Measurements from ENCODE around the gene NAPSA. TPM values are rescaled to one million over a fixed set of nuclear protein-coding genes. Genes with fewer than 3 reads are reported as not detected.
A peak's percentile ranks its signal among the peaks of the same experiment; 100 is the strongest.

NAPSA gene
- total and polyA plus RNA-seq, 9 of the 15 experiments (the other 6 are each of a cell fraction or from before 2014, with no cell fraction given) = 0.25 to 1.9 (median 0.69) TPM

- peak; percentile 16; the same call in 1 of the 2 replicates for TF ChIP-seq ZNF263 (CRISPR knock-in tag; IDR thresholded peaks at IDR 0.05; ENCODE audit: borderline replicate concordance)
- TF ChIP-seq ZC3H4 (CRISPR knock-in tag; IDR thresholded peaks at IDR 0.05; ENCODE audit: borderline replicate concordance) = 0 out of 2 replicates have a peak, but pooled peaks have one; percentile 72
- 0 out of 2 replicates have a peak, but pooled peaks have one; percentile 13 for TF ChIP-seq SMARCA5 (IDR thresholded peaks at IDR 0.05)
- TF ChIP-seq, protein P1, sequence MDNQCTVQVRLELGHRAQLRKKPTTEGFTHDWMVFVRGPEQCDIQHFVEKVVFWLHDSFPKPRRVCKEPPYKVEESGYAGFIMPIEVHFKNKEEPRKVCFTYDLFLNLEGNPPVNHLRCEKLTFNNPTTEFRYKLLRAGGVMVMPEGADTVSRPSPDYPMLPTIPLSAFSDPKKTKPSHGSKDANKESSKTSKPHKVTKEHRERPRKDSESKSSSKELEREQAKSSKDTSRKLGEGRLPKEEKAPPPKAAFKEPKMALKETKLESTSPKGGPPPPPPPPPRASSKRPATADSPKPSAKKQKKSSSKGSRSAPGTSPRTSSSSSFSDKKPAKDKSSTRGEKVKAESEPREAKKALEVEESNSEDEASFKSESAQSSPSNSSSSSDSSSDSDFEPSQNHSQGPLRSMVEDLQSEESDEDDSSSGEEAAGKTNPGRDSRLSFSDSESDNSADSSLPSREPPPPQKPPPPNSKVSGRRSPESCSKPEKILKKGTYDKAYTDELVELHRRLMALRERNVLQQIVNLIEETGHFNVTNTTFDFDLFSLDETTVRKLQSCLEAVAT (IDR thresholded peaks at IDR 0.05) = peak; percentile 30 to 51; a peak in 2 of 4 replicates
- TF ChIP-seq NR4A1 (CRISPR knock-in tag; IDR thresholded peaks at IDR 0.05) = peak; percentile 86
- peak; percentile 42; the same call in 1 of the 2 replicates for TF ChIP-seq NR4A1 (tag; IDR thresholded peaks at IDR 0.05)
- no peak for TF ChIP-seq MXI1 (IDR thresholded peaks at IDR 0.05; ENCODE audit: low read depth, low read length)
- TF ChIP-seq, protein P2, sequence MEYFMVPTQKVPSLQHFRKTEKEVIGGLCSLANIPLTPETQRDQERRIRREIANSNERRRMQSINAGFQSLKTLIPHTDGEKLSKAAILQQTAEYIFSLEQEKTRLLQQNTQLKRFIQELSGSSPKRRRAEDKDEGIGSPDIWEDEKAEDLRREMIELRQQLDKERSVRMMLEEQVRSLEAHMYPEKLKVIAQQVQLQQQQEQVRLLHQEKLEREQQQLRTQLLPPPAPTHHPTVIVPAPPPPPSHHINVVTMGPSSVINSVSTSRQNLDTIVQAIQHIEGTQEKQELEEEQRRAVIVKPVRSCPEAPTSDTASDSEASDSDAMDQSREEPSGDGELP (CRISPR knock-in tag; IDR thresholded peaks at IDR 0.05; ENCODE audit: borderline replicate concordance) = peak; percentile 64; the same call in 1 of the 2 replicates
- TF ChIP-seq RBM25 (IDR thresholded peaks at IDR 0.05; ENCODE audit: low read depth, low read length, severe bottlenecking) = peak; percentile 78
- peak; percentile 87 for TF ChIP-seq GABPB1 (CRISPR knock-in tag; IDR thresholded peaks at IDR 0.05)
- TF ChIP-seq, protein P3, sequence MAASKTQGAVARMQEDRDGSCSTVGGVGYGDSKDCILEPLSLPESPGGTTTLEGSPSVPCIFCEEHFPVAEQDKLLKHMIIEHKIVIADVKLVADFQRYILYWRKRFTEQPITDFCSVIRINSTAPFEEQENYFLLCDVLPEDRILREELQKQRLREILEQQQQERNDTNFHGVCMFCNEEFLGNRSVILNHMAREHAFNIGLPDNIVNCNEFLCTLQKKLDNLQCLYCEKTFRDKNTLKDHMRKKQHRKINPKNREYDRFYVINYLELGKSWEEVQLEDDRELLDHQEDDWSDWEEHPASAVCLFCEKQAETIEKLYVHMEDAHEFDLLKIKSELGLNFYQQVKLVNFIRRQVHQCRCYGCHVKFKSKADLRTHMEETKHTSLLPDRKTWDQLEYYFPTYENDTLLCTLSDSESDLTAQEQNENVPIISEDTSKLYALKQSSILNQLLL (CRISPR knock-in tag; IDR thresholded peaks at IDR 0.05; ENCODE audit: borderline replicate concordance) = no peak
- TF ChIP-seq CTBP1 (IDR thresholded peaks at IDR 0.05; ENCODE audit: borderline replicate concordance) = peak; percentile 44
- no peak for TF ChIP-seq POU5F1 (IDR thresholded peaks at IDR 0.05; ENCODE audit: borderline replicate concordance, low read depth, low read length, partially characterized antibody)
- TF ChIP-seq NCOA1 (IDR thresholded peaks at IDR 0.05; ENCODE audit: low read depth) = peak; percentile 98
- TF ChIP-seq, protein P4, sequence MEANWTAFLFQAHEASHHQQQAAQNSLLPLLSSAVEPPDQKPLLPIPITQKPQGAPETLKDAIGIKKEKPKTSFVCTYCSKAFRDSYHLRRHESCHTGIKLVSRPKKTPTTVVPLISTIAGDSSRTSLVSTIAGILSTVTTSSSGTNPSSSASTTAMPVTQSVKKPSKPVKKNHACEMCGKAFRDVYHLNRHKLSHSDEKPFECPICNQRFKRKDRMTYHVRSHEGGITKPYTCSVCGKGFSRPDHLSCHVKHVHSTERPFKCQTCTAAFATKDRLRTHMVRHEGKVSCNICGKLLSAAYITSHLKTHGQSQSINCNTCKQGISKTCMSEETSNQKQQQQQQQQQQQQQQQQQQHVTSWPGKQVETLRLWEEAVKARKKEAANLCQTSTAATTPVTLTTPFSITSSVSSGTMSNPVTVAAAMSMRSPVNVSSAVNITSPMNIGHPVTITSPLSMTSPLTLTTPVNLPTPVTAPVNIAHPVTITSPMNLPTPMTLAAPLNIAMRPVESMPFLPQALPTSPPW (CRISPR knock-in tag; IDR thresholded peaks at IDR 0.05) = 0 out of 2 replicates have a peak, but pooled peaks have one; percentile 0
- TF ChIP-seq TRIM28 (IDR thresholded peaks at IDR 0.05) = no peak
- 0 out of 2 replicates have a peak, but pooled peaks have one; percentile 1 for TF ChIP-seq SPI1 (IDR thresholded peaks at IDR 0.05; ENCODE audit: borderline replicate concordance, low read depth, low read length)
- TF ChIP-seq EGR1 (conservative IDR thresholded peaks at IDR 0.05) = no peak
- TF ChIP-seq CREM (IDR thresholded peaks at IDR 0.05; ENCODE audit: low read depth) = peak; percentile 98
- TF ChIP-seq RBFOX2 (IDR thresholded peaks at IDR 0.05; ENCODE audit: low read depth, low read length) = peak; percentile 98
- TF ChIP-seq PHB (CRISPR knock-in tag; IDR thresholded peaks at IDR 0.05) = peak; percentile 91; the same call in 1 of the 2 replicates
- peak; percentile 76; the same call in 1 of the 2 replicates for TF ChIP-seq ZNF143 (CRISPR knock-in tag; IDR thresholded peaks at IDR 0.05)
- TF ChIP-seq ZBTB1 (CRISPR knock-in tag; IDR thresholded peaks at IDR 0.05; ENCODE audit: borderline replicate concordance, low read depth) = peak; percentile 80
- TF ChIP-seq KAT7 (CRISPR knock-in tag; IDR thresholded peaks at IDR 0.05; ENCODE audit: borderline replicate concordance) = peak; percentile 94
Observed at GRCh38 chr19:50333737-50334617, 31.5 kb downstream of the NAPSA start (continued).

Measured in K562 (cell line).